NB4 (cell line): ENCODE data around the gene CCL7.
A peak's percentile ranks its signal among the peaks of the same experiment; 100 is the strongest.

Source experiments
- DNase-seq: peaks from one replicate; pipeline ENCODE4 v3.0.0; 2010; ENCODE audit warnings: low read depth
- H3K4me3 ChIP-seq: one replicate; pipeline ENCODE4 v1.5.1; 2011; ENCODE audit warnings: mild to moderate bottlenecking, low read depth, low read length, moderate library complexity
- MYC ChIP-seq: IDR thresholded peaks from 2 replicates; pipeline ENCODE4 v1.6.1; 2011; ENCODE audit warnings: low read depth, low read length
- POLR2A ChIP-seq: IDR thresholded peaks from 2 replicates; pipeline ENCODE4 v1.6.1; 2011; ENCODE audit warnings: mild to moderate bottlenecking; ENCODE audit not compliant: insufficient read length; ENCODE audit errors: extremely low read depth
- TF ChIP-seq, protein P1 (sequence below): IDR thresholded peaks from one replicate; pipeline ENCODE4 v1.5.1; 2012; ENCODE audit warnings: low read depth, low read length
- TF ChIP-seq, protein P2 (sequence below): IDR thresholded peaks from 2 replicates; pipeline ENCODE4 v1.6.1; 2011; ENCODE audit warnings: low read depth, low read length

CCL7 gene

DNA sequence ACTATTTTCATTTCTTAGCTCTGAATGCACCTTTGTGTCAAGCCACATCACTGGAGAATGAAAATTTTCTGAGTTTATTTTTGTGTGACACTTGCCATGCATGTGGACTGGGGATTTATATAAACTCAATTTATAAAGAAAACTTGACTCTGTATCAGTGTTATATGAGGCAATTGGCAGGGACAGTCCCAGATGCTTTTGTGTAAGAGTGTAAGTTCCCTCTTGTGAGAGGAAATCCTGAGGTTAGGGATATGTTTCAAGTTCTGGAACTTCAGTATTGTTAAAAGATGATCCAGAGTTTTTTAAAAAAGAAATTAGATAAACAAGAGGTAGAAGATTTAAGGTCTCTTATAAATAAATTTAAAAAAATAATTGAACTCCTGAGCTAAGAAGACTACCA lies 38.4 kb downstream of the CCL7 start:
- no peak for DNase-seq
- TF ChIP-seq MYC: no peak
- TF ChIP-seq POLR2A: no peak
- TF ChIP-seq, protein P1, sequence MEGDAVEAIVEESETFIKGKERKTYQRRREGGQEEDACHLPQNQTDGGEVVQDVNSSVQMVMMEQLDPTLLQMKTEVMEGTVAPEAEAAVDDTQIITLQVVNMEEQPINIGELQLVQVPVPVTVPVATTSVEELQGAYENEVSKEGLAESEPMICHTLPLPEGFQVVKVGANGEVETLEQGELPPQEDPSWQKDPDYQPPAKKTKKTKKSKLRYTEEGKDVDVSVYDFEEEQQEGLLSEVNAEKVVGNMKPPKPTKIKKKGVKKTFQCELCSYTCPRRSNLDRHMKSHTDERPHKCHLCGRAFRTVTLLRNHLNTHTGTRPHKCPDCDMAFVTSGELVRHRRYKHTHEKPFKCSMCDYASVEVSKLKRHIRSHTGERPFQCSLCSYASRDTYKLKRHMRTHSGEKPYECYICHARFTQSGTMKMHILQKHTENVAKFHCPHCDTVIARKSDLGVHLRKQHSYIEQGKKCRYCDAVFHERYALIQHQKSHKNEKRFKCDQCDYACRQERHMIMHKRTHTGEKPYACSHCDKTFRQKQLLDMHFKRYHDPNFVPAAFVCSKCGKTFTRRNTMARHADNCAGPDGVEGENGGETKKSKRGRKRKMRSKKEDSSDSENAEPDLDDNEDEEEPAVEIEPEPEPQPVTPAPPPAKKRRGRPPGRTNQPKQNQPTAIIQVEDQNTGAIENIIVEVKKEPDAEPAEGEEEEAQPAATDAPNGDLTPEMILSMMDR: no peak
- TF ChIP-seq, protein P2, sequence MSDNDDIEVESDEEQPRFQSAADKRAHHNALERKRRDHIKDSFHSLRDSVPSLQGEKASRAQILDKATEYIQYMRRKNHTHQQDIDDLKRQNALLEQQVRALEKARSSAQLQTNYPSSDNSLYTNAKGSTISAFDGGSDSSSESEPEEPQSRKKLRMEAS: no peak

DNA sequence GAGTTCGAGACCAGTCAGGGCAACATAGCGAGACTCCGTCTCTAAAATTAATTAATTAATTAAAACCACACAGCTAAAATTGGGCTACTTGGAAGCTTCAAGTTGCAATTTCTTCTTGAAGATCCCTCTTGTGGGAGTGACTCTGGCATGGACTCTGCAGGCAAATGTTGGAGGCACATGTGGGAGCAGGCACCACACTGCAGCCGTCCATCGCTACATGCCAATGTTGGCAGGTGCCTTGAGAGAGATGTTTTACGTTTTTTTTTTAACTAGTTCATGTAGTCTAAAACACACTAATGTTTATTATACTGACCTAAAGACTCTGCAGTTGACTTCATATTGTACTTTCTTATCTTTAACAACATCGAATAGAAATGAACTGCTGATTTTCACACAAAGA lies 41.3 kb downstream of the CCL7 start:
- TF ChIP-seq, protein P2: no peak
- TF ChIP-seq MYC (no peak), POLR2A (no peak)
- TF ChIP-seq, protein P1: no peak
- H3K4me3 ChIP-seq: no peak overlapping the region
- DNase-seq: no peak

More for the DNA sequence above, 38.4 kb downstream of the CCL7 start:
- no peak overlapping the region for H3K4me3 ChIP-seq

- no peak for DNase-seq
- no peak for TF ChIP-seq MYC
- no peak for TF ChIP-seq POLR2A
- TF ChIP-seq, protein P1: no peak
- TF ChIP-seq, protein P2: no peak
- H3K4me3 ChIP-seq: no peak overlapping the region
Observed at GRCh38 chr17:34312080-34312479, 42.1 kb downstream of the CCL7 start.

GRCh38 chr17:34313164-34313563 lies 43.1 kb downstream of the CCL7 start:
- no peak overlapping the region for H3K4me3 ChIP-seq
- no peak for DNase-seq
- TF ChIP-seq POLR2A (no peak), MYC (no peak)
- TF ChIP-seq, protein P1: no peak
- TF ChIP-seq, protein P2: no peak

DNA sequence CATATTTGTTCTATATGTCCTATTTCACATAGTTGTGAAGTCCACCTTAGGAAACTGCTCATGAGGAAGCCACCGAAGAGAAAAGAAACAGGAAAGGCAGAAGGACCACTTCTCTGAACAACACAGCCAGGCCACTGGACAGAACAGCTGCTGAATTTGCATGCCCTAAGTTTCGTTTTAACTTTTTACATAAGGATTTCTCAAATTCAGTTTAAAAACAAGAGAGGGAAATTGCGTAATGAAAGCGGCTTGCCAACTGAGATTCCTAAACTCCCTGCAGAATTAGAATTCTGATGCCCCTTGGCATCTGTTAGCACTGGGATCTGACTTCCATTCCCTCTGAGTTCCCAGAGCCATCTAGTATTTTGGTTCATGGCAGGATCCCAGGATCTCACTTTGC lies 44.3 kb downstream of the CCL7 start:
- no peak overlapping the region for H3K4me3 ChIP-seq
- TF ChIP-seq POLR2A (no peak), MYC (no peak)
- TF ChIP-seq, protein P1: no peak
- TF ChIP-seq, protein P2: no peak
- peak; percentile 50 for DNase-seq

DNA sequence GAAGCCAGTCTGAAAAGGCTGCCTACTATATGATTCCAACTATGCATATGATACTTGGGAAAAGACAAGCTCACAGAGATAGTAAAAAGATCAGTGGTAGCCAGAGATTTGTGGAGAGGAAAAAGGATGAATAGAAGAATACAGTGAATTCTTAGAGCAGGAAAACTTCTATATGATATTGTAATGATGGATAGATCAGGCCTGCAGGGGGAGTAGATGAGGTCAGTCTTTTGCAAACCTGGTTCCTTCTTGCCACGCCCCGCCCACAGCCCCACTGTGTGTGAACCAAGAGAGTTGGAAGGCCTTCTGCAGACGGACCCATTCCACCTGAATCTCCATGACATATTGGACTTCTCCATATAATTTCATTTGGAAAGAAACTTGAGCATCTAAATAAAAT lies 48.5 kb downstream of the CCL7 start:
- H3K4me3 ChIP-seq: no peak overlapping the region
- TF ChIP-seq, protein P1: peak; percentile 3
- no peak for TF ChIP-seq POLR2A
- DNase-seq: peak; percentile 35
